HG02938 (cell line): ENCODE data around the gene NLGN1.

Source experiments
- ATAC-seq: cut with Tn5 transposase; IDR thresholded peaks from one replicate; pipeline ENCODE4 v1.9.1; 2021; ENCODE audit warnings: mild to moderate bottlenecking, moderate library complexity; ENCODE audit not compliant: unreplicated experiment

NLGN1 gene

GRCh38 chr3:173945170-173945569 lies 547.6 kb downstream of the NLGN1 start:
- ATAC-seq = no peak

- no peak for ATAC-seq
Observed at GRCh38 chr3:173945806-173946205, 548.3 kb downstream of the NLGN1 start.

DNA sequence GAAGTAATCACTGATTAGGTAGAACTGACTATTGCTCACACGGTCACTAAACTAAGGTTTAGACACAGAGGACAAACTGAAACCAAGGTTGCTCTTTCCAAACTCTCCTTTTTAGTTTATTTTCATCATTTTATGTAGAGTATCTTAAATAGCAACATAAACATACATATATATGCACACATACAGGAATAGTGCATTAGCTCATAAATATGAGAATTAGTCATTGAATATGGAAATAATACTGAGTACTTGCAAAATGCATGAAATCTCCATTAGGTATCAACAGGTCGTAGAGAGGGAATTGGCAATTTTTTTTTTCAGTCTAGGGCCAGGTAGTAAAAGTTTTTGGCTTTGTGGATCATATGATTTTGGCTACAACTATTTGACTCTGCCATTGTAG lies 557.1 kb downstream of the NLGN1 start:
- no peak for ATAC-seq

- ATAC-seq = no peak
Observed at GRCh38 chr3:173957646-173958045, 560.1 kb downstream of the NLGN1 start.

GRCh38 chr3:173958805-173959204 lies 561.3 kb downstream of the NLGN1 start:
- ATAC-seq = no peak

- no peak for ATAC-seq
Observed at GRCh38 chr3:173970281-173970680, 572.7 kb downstream of the NLGN1 start.

DNA sequence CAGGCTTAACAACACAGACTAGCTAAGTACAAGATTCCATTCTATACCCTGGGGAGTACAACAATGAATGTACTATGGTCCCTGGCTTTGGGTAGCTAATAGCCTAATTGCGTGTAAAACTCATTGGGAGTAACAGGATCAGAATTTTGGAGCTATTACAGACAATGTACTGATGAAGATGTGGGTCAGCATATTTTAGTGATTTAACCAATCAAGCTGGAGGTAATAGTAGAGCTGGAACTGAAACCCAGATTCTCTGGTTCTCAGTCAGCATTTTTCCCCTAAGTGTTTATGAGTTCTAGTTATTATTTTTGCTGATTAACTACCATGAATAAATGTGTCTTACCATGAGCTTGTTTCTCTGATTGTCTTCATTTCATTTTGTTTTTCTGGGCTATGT lies 578.7 kb downstream of the NLGN1 start:
- no peak for ATAC-seq

DNA sequence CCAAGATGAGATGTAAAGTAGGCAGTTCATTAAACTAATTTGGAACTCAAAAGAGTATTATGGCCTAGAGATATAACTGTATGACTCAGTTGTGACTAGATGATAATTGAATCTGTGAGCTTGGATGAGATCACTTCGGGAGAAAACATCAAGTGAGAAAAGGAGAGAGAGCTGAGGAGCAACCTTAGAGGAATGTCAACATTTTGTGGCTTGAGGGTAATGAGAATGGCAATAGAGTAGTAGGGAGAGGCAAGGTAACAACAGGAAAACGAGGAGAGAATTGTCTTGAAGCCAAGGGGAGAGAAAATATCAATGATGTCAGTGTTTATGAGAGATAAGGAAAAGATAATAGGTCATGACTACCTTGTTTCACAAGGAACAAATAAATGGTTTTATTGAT lies 580.2 kb downstream of the NLGN1 start:
- ATAC-seq = no peak

- ATAC-seq = no peak
Observed at GRCh38 chr3:173983343-173983742, 585.8 kb downstream of the NLGN1 start.

- no peak for ATAC-seq
Observed at GRCh38 chr3:173986861-173987410, 589.4 kb downstream of the NLGN1 start.

- ATAC-seq = no peak
Observed at GRCh38 chr3:173988909-173989308, 591.4 kb downstream of the NLGN1 start.

DNA sequence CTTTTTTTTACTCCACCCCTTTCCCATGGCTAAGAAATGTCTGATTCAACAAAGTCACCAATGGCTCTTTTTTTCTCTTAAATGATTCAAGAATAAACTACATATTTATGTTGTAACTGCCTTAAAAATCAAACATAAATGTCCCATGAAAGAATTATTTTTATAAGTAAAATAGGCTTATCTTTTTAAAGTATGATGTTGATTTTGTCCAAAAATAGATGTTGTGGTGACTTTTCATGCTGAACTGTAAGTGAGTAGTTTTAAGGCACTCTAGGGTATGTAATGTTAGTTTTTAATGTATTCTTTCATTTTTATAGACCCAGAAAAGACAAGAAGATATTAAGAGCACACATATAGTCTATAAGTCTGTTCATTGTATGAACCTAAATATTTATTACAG lies 594.9 kb downstream of the NLGN1 start:
- ATAC-seq = no peak

- no peak for ATAC-seq
Observed at GRCh38 chr3:173993299-173993698, 595.8 kb downstream of the NLGN1 start.

DNA sequence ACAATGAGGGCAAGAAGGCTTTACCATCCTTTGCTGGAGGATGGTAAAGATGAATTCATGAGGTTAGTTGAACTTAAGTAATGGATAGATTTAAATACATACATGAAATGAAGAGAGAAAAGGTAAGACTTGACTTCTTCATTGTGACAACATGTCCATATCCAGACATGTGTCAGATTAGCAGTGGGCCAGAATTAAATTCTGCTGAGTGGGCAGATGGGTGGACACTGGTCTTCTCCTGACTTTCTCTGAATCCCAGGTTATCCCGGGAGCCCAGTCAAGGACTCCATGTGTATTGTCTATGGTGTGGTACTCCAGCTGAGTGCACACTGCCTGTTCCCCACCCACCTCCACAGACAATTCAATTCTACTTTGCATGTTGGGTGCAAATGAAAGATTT lies 603.1 kb downstream of the NLGN1 start:
- ATAC-seq = no peak

- no peak for ATAC-seq
Observed at GRCh38 chr3:174002543-174002942, 605.0 kb downstream of the NLGN1 start.

DNA sequence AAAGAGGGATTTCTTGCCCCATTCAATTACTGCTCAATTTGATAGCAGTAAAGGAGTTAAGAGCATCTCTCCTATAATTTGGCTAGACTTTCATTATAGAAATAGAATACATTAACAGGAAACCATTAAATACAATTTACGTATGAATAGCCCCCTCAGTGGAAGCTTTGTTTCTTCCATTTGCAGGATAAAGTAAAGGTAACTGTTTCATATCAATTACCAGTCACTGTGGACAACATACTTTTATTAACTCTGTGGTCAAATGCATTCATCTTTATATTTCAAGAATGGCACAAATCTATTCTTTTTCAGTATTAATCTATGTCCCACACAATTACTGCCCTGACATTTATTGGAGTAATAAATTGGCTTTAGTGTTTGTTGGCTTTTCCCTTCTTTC lies 613.4 kb downstream of the NLGN1 start:
- ATAC-seq = no peak

GRCh38 chr3:174016186-174016585 lies 618.6 kb downstream of the NLGN1 start:
- ATAC-seq = no peak

DNA sequence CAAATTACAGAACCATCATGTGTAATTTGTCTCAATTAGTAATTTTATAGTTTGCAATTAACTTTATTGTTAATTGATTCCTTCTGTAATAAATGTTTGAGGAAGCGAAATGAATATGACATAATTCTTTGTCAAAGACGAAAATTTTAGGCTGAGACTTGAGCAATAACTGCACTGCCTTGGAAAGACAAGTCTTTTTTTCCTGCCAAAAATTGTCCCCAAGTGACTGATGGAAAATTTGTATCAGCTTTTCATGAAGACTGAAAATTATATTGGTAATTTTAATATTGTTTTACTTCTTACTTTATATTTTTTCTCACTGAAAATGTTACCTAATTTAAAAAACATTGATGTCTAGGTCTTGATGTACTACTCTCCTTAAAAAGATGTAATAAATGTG lies 622.6 kb downstream of the NLGN1 start:
- no peak for ATAC-seq

GRCh38 chr3:174023421-174023820 lies 625.9 kb downstream of the NLGN1 start:
- ATAC-seq = no peak

- no peak for ATAC-seq
Observed at GRCh38 chr3:174028673-174029072, 631.1 kb downstream of the NLGN1 start.

- ATAC-seq = no peak
Observed at GRCh38 chr3:174035328-174035886, 637.9 kb downstream of the NLGN1 start.

GRCh38 chr3:174046311-174046710 lies 648.8 kb downstream of the NLGN1 start:
- no peak for ATAC-seq

DNA sequence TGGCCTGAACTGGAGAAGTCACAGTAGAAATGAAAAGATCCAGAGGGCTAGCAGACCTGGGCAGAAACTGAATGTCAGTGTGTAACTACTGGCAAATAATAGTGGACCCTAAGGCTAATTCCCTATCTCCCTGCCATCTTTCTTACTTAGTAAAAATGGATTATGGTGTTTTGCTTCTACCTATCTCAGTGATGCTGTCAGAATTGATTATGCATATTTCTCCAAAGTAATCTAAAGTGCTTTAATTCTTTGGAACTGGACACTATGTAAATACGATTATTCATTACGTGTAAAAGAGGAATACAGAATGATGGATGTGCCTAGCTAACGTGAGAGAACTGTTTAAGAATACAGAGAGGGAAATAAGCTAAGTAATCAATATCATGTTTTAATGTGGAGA lies 651.9 kb downstream of the NLGN1 start:
- no peak for ATAC-seq
